Measurements from ENCODE around the gene DDIAS.
"Not testable (repeated sequence)": the region's sequence is repeated elsewhere in the genome, so short reads cannot be mapped to it uniquely, and the experiment has no call there.

Gene DDIAS

GRCh38 chr11:82927264-82927880, 25.8 kb downstream of the DDIAS start:
- no peak for DNase-seq

GRCh38 chr11:82929121-82929520, 27.6 kb downstream of the DDIAS start:
- DNase-seq = no peak

- DNase-seq = no peak
Observed at GRCh38 chr11:82930229-82930628, 28.7 kb downstream of the DDIAS start.

GRCh38 chr11:82930734-82931133, 29.2 kb downstream of the DDIAS start:
- DNase-seq = no peak

- no peak for DNase-seq
Observed at GRCh38 chr11:82932564-82932963, 31.0 kb downstream of the DDIAS start.

GRCh38 chr11:82936261-82936660, 34.7 kb downstream of the DDIAS start:
- DNase-seq = no peak

GRCh38 chr11:82937554-82937953, 36.0 kb downstream of the DDIAS start:
- no peak for DNase-seq

- no peak for DNase-seq
Observed at GRCh38 chr11:82939456-82939855, 37.9 kb downstream of the DDIAS start.

GRCh38 chr11:82942376-82942775, 40.8 kb downstream of the DDIAS start:
- DNase-seq = no peak

- DNase-seq = not testable (repeated sequence)
Observed at GRCh38 chr11:82943430-82943829, 41.9 kb downstream of the DDIAS start.

GRCh38 chr11:82944198-82944597, 42.7 kb downstream of the DDIAS start:
- DNase-seq = no peak

GRCh38 chr11:82945041-82945440, 43.5 kb downstream of the DDIAS start:
- not testable (repeated sequence) for DNase-seq

GRCh38 chr11:82945682-82946081, 44.1 kb downstream of the DDIAS start:
- no peak for DNase-seq

- DNase-seq = no peak
Observed at GRCh38 chr11:82949352-82949751, 47.8 kb downstream of the DDIAS start.

GRCh38 chr11:82950502-82950901, 49.0 kb downstream of the DDIAS start:
- DNase-seq = not testable (repeated sequence)

- DNase-seq = peak; percentile 83
Observed at GRCh38 chr11:82955736-82956453, 54.4 kb downstream of the DDIAS start.

- DNase-seq = no peak
Observed at GRCh38 chr11:82959987-82960778, 58.6 kb downstream of the DDIAS start.

GRCh38 chr11:82960779-82961143, 59.2 kb downstream of the DDIAS start:
- no peak for DNase-seq

GRCh38 chr11:82962021-82962420, 60.5 kb downstream of the DDIAS start:
- DNase-seq = not testable (repeated sequence)

- DNase-seq = no peak
Observed at GRCh38 chr11:82967381-82967780, 65.8 kb downstream of the DDIAS start.

- DNase-seq = no peak
Observed at GRCh38 chr11:82969811-82970210, 68.3 kb downstream of the DDIAS start.

GRCh38 chr11:82970507-82971083, 69.1 kb downstream of the DDIAS start:
- not testable (repeated sequence) for DNase-seq

- not testable (repeated sequence) for DNase-seq
Observed at GRCh38 chr11:82971519-82971946, 70.0 kb downstream of the DDIAS start.
